Fibroblast of lung (primary cell): ENCODE data around the gene CR1. TPM values are rescaled to one million over a fixed set of nuclear protein-coding genes. Genes with fewer than 3 reads are reported as not detected.

ENCODE experiments used
- DNase-seq, 2 donors: peaks; one replicate each; pipeline versions ENCODE4 v3.0.0 to v3.0.0-alpha.2; 2010; ENCODE audit warnings: low read depth in 2 of 2
- H2AFZ ChIP-seq: 2 replicates; pipeline ENCODE4 v1.5.1; 2012; ENCODE audit warnings: low read length, control low read depth, inconsistent platforms
- H3K27ac ChIP-seq: 2 replicates; pipeline ENCODE4 v1.5.1; 2011; ENCODE audit warnings: low read length, control low read depth; ENCODE audit not compliant: insufficient read depth
- H3K27me3 ChIP-seq: 2 replicates; pipeline ENCODE4 v1.5.1; 2011; ENCODE audit warnings: mild to moderate bottlenecking, low read length; ENCODE audit not compliant: control insufficient read depth, insufficient read depth
- H3K36me3 ChIP-seq: 2 replicates; pipeline ENCODE4 v1.5.1; 2011; ENCODE audit warnings: low read length; ENCODE audit not compliant: control insufficient read depth, insufficient read depth
- H3K4me1 ChIP-seq: 2 replicates; pipeline ENCODE4 v1.5.1; 2011; ENCODE audit warnings: low read length; ENCODE audit not compliant: control insufficient read depth, insufficient read depth; ENCODE audit errors: extremely low read depth
- H3K4me2 ChIP-seq: 2 replicates; pipeline ENCODE4 v1.5.1; 2011; ENCODE audit warnings: low read length, control low read depth; ENCODE audit not compliant: insufficient read depth; ENCODE audit errors: extremely low read depth
- H3K4me3 ChIP-seq, 4 experiments: fragments of 200-600 bp in 1 of 4; sonication (generic) in 1 of 4; replicated peaks in 1 of 4; 2 replicates each; pipeline ENCODE4 v1.5.1; 2011 to 2016; ENCODE audit warnings: low read length in 4 of 4, low read depth in 3 of 4, mild to moderate bottlenecking in 3 of 4, control low read depth in 2 of 4, inconsistent platforms in 1 of 4, mixed read lengths in 1 of 4; ENCODE audit not compliant: insufficient read depth in 1 of 4; ENCODE audit errors: control extremely low read depth in 1 of 4
- H3K79me2 ChIP-seq: 2 replicates; pipeline ENCODE4 v1.5.1; 2012; ENCODE audit warnings: mild to moderate bottlenecking, low read length, inconsistent platforms; ENCODE audit not compliant: control insufficient read depth, insufficient read depth
- H3K9ac ChIP-seq: 2 replicates; pipeline ENCODE4 v1.5.1; 2011; ENCODE audit warnings: mild to moderate bottlenecking, low read length, control low read depth; ENCODE audit not compliant: insufficient read depth
- H3K9me3 ChIP-seq: 2 replicates; pipeline ENCODE4 v1.5.1; 2012; ENCODE audit warnings: low read depth, low read length; ENCODE audit not compliant: control insufficient read depth, insufficient read depth
- H4K20me1 ChIP-seq: 2 replicates; pipeline ENCODE4 v1.5.1; 2011; ENCODE audit warnings: low read length; ENCODE audit not compliant: control insufficient read depth, insufficient read depth; ENCODE audit errors: extremely low read depth
- CTCF ChIP-seq, 2 donors: IDR thresholded peaks in 1 of 2; conservative IDR thresholded peaks in 1 of 2; 1 replicate in 1 of 2; 2 replicates in 1 of 2; pipeline ENCODE4 v1.5.1; 2011 to 2012; ENCODE audit warnings: low read length in 2 of 2, control low read depth in 1 of 2, inconsistent platforms in 1 of 2, low read depth in 1 of 2, mild to moderate bottlenecking in 1 of 2
- EZH2 ChIP-seq: IDR thresholded peaks from 2 replicates; pipeline ENCODE4 v1.5.1; 2012; ENCODE audit warnings: low read length, control low read depth, mild to moderate bottlenecking; ENCODE audit errors: missing control alignments
- polyA plus RNA-seq, 2 donors: library from polyadenylated mRNA; depleted of rRNA in 1 of 2; stranded (reverse) in 1 of 2; unstranded in 1 of 2; fragments of >200 nt; gene quantifications; 2 replicates each; pipeline ENCODE4 v1.2.1, GENCODE V29; 2011 to 2012; ENCODE audit warnings: missing spikeins in 1 of 2
- total RNA-seq: library from RNA; depleted of rRNA; stranded (reverse); fragments of >200 nt; gene quantifications from 2 replicates; pipeline ENCODE4 v1.2.1, GENCODE V29; 2014

The CR1 gene
- total and polyA plus RNA-seq, 2 donors (not counting 1 experiment from before 2014, with no cell fraction given) = not detected

DNA sequence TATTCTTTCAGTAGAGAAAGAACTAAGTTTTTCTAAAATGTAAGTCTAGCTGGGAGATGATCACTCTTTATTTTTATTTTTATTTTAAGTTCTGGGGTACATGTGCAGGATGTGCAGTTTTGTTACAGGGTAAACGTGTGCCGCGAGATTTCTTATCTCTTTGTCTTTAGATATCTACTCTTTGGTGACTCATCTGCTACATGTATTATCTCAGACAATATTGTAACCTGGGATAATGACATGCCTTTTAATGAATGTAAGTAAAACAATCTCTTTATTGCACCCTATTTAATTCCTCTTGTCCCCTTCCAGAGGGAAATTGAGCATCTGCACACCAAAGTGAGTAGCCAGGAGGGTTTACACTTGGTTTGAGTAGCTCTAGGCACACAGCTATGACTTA lies 32.4 kb upstream of the CR1 start:
- Histone ChIP-seq H3K4me3 (no peak overlapping the region), H3K36me3 (no peaks in the 10 kb centered on the region), H3K79me2 (no peaks in the 10 kb centered on the region), H3K4me2 (no peak overlapping the region), H3K9me3 (no peaks in the 10 kb centered on the region), H3K27ac (no peak overlapping the region), H2AFZ (no peak overlapping the region), H3K4me1 (no peaks in the 10 kb centered on the region), H3K9ac (no peak overlapping the region), H3K27me3 (no peaks in the 10 kb centered on the region), H4K20me1 (no peaks in the 10 kb centered on the region)
- no peak for DNase-seq
- no peak for TF ChIP-seq EZH2
- no peak for TF ChIP-seq CTCF (conservative IDR thresholded peaks at IDR 0.05 in 1 of 2, IDR thresholded peaks at IDR 0.05 in 1 of 2; ENCODE audit: low read depth in 1 of 2, low read length in 2 of 2)

DNA sequence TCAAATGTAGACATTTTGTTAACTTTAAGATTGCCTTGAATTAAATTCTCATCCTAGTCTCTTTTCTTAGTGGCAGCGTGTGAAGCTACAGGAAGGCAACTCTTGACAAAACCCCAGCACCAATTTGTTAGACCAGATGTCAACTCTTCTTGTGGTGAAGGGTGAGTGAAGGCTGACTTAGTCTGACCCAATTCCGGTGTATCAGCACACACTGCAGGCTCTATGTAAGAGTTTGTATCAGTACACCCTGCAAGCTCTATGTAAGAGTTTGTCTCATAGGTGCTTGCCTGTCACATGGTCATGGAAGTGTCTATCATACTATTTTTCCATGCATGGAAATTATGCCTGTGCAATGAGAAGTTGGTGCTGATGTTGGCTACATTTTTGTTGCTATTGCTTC lies 25.0 kb upstream of the CR1 start:
- Histone ChIP-seq H3K27ac (no peak overlapping the region), H3K9me3 (no peaks in the 10 kb centered on the region), H3K9ac (no peak overlapping the region), H2AFZ (no peak overlapping the region), H3K4me3 (no peak overlapping the region), H4K20me1 (no peaks in the 10 kb centered on the region), H3K36me3 (no peaks in the 10 kb centered on the region), H3K4me2 (no peak overlapping the region), H3K79me2 (no peaks in the 10 kb centered on the region), H3K4me1 (no peaks in the 10 kb centered on the region), H3K27me3 (peaks cover 3% of the 10 kb centered on the region)
- TF ChIP-seq CTCF (conservative IDR thresholded peaks at IDR 0.05 in 1 of 2, IDR thresholded peaks at IDR 0.05 in 1 of 2; ENCODE audit: low read depth in 1 of 2, low read length in 2 of 2) = no peak
- no peak for TF ChIP-seq EZH2
- no peak for DNase-seq

DNA sequence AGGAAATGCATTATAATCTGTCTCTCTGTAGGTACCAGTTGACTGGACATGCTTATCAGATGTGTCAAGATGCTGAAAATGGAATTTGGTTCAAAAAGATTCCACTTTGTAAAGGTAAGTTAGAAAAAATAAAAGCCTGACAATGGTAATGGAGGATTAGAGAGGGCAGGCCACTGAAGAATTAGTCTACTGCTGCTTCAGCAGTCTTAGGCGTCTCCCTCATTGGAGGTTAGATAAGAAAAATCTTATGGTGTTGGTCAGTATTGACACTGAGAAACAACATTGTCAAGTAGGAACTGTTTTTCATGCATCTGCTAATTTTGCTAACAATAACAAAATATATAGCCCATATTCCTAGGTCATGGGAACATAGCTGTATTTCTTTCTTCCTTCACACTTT lies 21.7 kb upstream of the CR1 start:
- no peak overlapping the region for H3K4me2 ChIP-seq
- no peaks in the 10 kb centered on the region for H3K4me1 ChIP-seq
- H2AFZ ChIP-seq = no peak overlapping the region
- H3K4me3 ChIP-seq = no peak overlapping the region
- peaks cover 3% of the 10 kb centered on the region for H3K27me3 ChIP-seq
- H3K36me3 ChIP-seq = no peaks in the 10 kb centered on the region
- no peak for TF ChIP-seq CTCF (conservative IDR thresholded peaks at IDR 0.05 in 1 of 2, IDR thresholded peaks at IDR 0.05 in 1 of 2; ENCODE audit: low read depth in 1 of 2, low read length in 2 of 2)
- no peak for TF ChIP-seq EZH2
- no peaks in the 10 kb centered on the region for H3K79me2 ChIP-seq
- no peaks in the 10 kb centered on the region for H3K9me3 ChIP-seq
- H3K27ac ChIP-seq = no peak overlapping the region
- H4K20me1 ChIP-seq = no peaks in the 10 kb centered on the region
- no peak overlapping the region for H3K9ac ChIP-seq
- no peak for DNase-seq
